Caco-2 (cell line): ENCODE data around the gene MOCS2. TPM values are rescaled to one million over a fixed set of nuclear protein-coding genes. Genes with fewer than 3 reads are reported as not detected.

Experiments used
- BruUV-seq: library from RNA; stranded (reverse); fragments of 400-500 nt; replicated peaks from 2 replicates; lab custom pipeline; 2021; lab: Mats Ljungman, UMichigan
- CTCF ChIA-PET: fragments of 300-600 bp; sonication (Branson Sonifier 250); formaldehyde crosslinking; loops from one replicate; lab custom pipeline; 2022; ENCODE audit warnings: antibody characterized with exemption; lab: Charles Lee
- POLR2A ChIA-PET: fragments of 300-600 bp; sonication (Branson Sonifier 250); formaldehyde crosslinking; loops from one replicate; lab custom pipeline; 2022; ENCODE audit warnings: antibody characterized with exemption; lab: Charles Lee
- DNase-seq, 2 experiments: peaks; one replicate each; pipeline versions ENCODE4 v3.0.0 to v3.0.0-alpha.2; 2020 to 2022
- H3K27me3 ChIP-seq: replicated peaks from 2 replicates; pipeline ENCODE4 v1.6.0; 2011; ENCODE audit warnings: low read length; ENCODE audit not compliant: control insufficient read depth, insufficient read depth
- H3K36me3 ChIP-seq: 2 replicates; pipeline ENCODE4 v1.5.1; 2011; ENCODE audit warnings: low read length; ENCODE audit not compliant: control insufficient read depth, insufficient read depth
- H3K4me1 ChIP-seq: fragments of 250-450 bp; sonication (Bioruptor Pico); 2 replicates; pipeline ENCODE4 v1.5.1; 2020; ENCODE audit warnings: mild to moderate bottlenecking
- H3K4me3 ChIP-seq: 2 replicates; pipeline ENCODE4 v1.5.1; 2011; ENCODE audit warnings: low read depth, mild to moderate bottlenecking, control low read depth, low read length
- H3K9me3 ChIP-seq: fragments of 250-450 bp; sonication (Bioruptor Pico); 2 replicates; pipeline ENCODE4 v1.5.1; 2020; ENCODE audit warnings: mild to moderate bottlenecking, moderate library complexity
- H3K27ac Mint-ChIP-seq: one replicate; pipeline ENCODE4 v1.8.0; 2022; ENCODE audit warnings: mixed read lengths; ENCODE audit not compliant: unreplicated experiment
- H3K27me3 Mint-ChIP-seq: one replicate; pipeline ENCODE4 v1.8.0; 2022; ENCODE audit warnings: mixed read lengths; ENCODE audit not compliant: insufficient read depth, unreplicated experiment
- H3K36me3 Mint-ChIP-seq: one replicate; pipeline ENCODE4 v1.8.0; 2022; ENCODE audit warnings: mild to moderate bottlenecking, mixed read lengths; ENCODE audit not compliant: insufficient read depth, unreplicated experiment
- H3K4me1 Mint-ChIP-seq: one replicate; pipeline ENCODE4 v1.8.0; 2022; ENCODE audit warnings: low read depth, mixed read lengths; ENCODE audit not compliant: unreplicated experiment
- H3K4me3 Mint-ChIP-seq: one replicate; pipeline ENCODE4 v1.8.0; 2022; ENCODE audit warnings: mild to moderate bottlenecking, moderate library complexity, mixed read lengths; ENCODE audit not compliant: unreplicated experiment
- H3K9me3 Mint-ChIP-seq: one replicate; pipeline ENCODE4 v1.8.0; 2022; ENCODE audit warnings: mixed read lengths; ENCODE audit not compliant: unreplicated experiment
- CTCF ChIP-seq, 2 experiments: fragments of 200-600 bp in 1 of 2; IDR thresholded peaks; 1 replicate in 1 of 2; 2 replicates in 1 of 2; pipeline versions ENCODE4 v1.5.1 to v1.8.0; 2011 to 2022; ENCODE audit warnings: antibody characterized with exemption in 1 of 2, control low read depth in 1 of 2, inconsistent platforms in 1 of 2, low read depth in 1 of 2, low read length in 1 of 2, mild to moderate bottlenecking in 1 of 2, moderate library complexity in 1 of 2; ENCODE audit not compliant: insufficient read depth in 1 of 2, severe bottlenecking in 1 of 2, unreplicated experiment in 1 of 2
- intact Hi-C: fragments of 100-400 bp; cut with micrococcal nuclease; formaldehyde crosslinking; loops from one replicate; pipeline ENCODE4 v1.10.0; 2022; ENCODE audit not compliant: unreplicated experiment
- total RNA-seq: library from RNA; stranded (reverse); gene quantifications from 2 replicates; pipeline ENCODE4 v1.2.3, GENCODE V29; 2022

Gene MOCS2
- total RNA-seq, 1 experiment from 2014 or later = 35.9 TPM

GRCh38 chr5:53095217-53095616 is 14.3 kb downstream of the MOCS2 start:
- Histone ChIP-seq H3K27me3 (no peaks in the 10 kb centered on the region), H3K4me1 (peaks cover 9% of the 10 kb centered on the region), H3K9me3 (no peaks in the 10 kb centered on the region), H3K36me3 (no peaks in the 10 kb centered on the region), H3K4me3 (no peak overlapping the region)
- DNase-seq = no peak
- TF ChIP-seq CTCF (IDR thresholded peaks at IDR 0.05; ENCODE audit: insufficient read depth in 1 of 2, low read depth in 1 of 2, low read length in 1 of 2, severe bottlenecking in 1 of 2, unreplicated experiment in 1 of 2) = no peak
- Mint-ChIP-seq H3K9me3 (no peaks in the 10 kb centered on the region), H3K4me3 (no peak overlapping the region), H3K36me3 (peaks cover 55% of the 10 kb centered on the region), H3K27ac (no peak overlapping the region), H3K4me1 (peaks cover 8% of the 10 kb centered on the region), H3K27me3 (no peaks in the 10 kb centered on the region)
- ChIA-PET CTCF (interaction anchor here (2.0 kb wide), 1 partner anchor 147 kb away, joined by 15 read pairs; no protein-coding TSS in a partner anchor), POLR2A (no interaction called here)
- no TSS peak for BruUV-seq
- intact Hi-C loops = no loop called here

GRCh38 chr5:53092242-53092641 is 17.3 kb downstream of the MOCS2 start:
- no peaks in the 10 kb centered on the region for H3K27me3 Mint-ChIP-seq
- BruUV-seq = no TSS peak
- Histone ChIP-seq H3K36me3 (no peaks in the 10 kb centered on the region), H3K9me3 (no peaks in the 10 kb centered on the region), H3K4me3 (no peak overlapping the region), H3K4me1 (no peaks in the 10 kb centered on the region), H3K27me3 (no peaks in the 10 kb centered on the region)
- TF ChIP-seq CTCF (IDR thresholded peaks at IDR 0.05; ENCODE audit: insufficient read depth in 1 of 2, low read depth in 1 of 2, low read length in 1 of 2, severe bottlenecking in 1 of 2, unreplicated experiment in 1 of 2) = no peak
- H3K4me1 Mint-ChIP-seq = no peaks in the 10 kb centered on the region
- CTCF ChIA-PET = interaction anchor here (2.8 kb wide), 1 partner anchor 144 kb away, joined by 9 read pairs; no protein-coding TSS in a partner anchor
- H3K9me3 Mint-ChIP-seq = no peaks in the 10 kb centered on the region
- no peak for DNase-seq
- peaks cover 28% of the 10 kb centered on the region for H3K36me3 Mint-ChIP-seq
- no peak overlapping the region for H3K4me3 Mint-ChIP-seq
- H3K27ac Mint-ChIP-seq = no peak overlapping the region
- POLR2A ChIA-PET = no interaction called here
- intact Hi-C loops = no loop called here

GRCh38 chr5:53091289-53091688 is 18.3 kb downstream of the MOCS2 start:
- Histone ChIP-seq H3K4me3 (no peak overlapping the region), H3K9me3 (no peaks in the 10 kb centered on the region), H3K36me3 (no peaks in the 10 kb centered on the region), H3K27me3 (no peaks in the 10 kb centered on the region), H3K4me1 (no peaks in the 10 kb centered on the region)
- ChIA-PET CTCF (no interaction called here), POLR2A (no interaction called here)
- TF ChIP-seq CTCF (IDR thresholded peaks at IDR 0.05; ENCODE audit: insufficient read depth in 1 of 2, low read depth in 1 of 2, low read length in 1 of 2, severe bottlenecking in 1 of 2, unreplicated experiment in 1 of 2) = no peak
- no peaks in the 10 kb centered on the region for H3K27me3 Mint-ChIP-seq
- H3K27ac Mint-ChIP-seq = no peak overlapping the region
- no peaks in the 10 kb centered on the region for H3K9me3 Mint-ChIP-seq
- no TSS peak for BruUV-seq
- no peaks in the 10 kb centered on the region for H3K4me1 Mint-ChIP-seq
- DNase-seq = no peak
- intact Hi-C loops = no loop called here
- H3K4me3 Mint-ChIP-seq = no peak overlapping the region
- peaks cover 27% of the 10 kb centered on the region for H3K36me3 Mint-ChIP-seq
